ENCODE measurements around the gene LYZL6.

DNA sequence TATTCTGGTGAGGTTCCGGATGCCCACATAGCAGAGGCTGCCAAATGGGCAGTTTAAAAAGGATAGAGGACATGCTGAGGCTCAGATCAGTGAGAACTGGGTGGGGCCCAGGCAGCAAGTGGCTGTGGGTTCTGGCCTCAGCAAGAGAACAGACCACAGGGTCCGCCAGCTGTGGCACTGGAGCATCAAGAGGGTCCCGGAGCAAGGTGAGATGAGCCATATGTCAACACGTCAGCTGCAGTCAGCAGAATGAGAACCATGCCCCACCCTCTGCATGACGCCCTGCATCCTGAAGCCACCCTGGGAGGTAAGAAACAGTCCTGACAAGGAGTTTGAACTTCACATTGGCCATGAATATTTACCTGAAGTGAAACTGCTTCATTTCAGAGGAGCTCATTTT is 43.2 kb downstream of the LYZL6 start:
- TF ChIP-seq POLR2A (IDR thresholded peaks at IDR 0.05), result no peak
- TF ChIP-seq, protein P1, sequence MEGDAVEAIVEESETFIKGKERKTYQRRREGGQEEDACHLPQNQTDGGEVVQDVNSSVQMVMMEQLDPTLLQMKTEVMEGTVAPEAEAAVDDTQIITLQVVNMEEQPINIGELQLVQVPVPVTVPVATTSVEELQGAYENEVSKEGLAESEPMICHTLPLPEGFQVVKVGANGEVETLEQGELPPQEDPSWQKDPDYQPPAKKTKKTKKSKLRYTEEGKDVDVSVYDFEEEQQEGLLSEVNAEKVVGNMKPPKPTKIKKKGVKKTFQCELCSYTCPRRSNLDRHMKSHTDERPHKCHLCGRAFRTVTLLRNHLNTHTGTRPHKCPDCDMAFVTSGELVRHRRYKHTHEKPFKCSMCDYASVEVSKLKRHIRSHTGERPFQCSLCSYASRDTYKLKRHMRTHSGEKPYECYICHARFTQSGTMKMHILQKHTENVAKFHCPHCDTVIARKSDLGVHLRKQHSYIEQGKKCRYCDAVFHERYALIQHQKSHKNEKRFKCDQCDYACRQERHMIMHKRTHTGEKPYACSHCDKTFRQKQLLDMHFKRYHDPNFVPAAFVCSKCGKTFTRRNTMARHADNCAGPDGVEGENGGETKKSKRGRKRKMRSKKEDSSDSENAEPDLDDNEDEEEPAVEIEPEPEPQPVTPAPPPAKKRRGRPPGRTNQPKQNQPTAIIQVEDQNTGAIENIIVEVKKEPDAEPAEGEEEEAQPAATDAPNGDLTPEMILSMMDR (IDR thresholded peaks at IDR 0.05 in 8 of 11, conservative IDR thresholded peaks at IDR 0.05 in 3 of 11), result no peak
